H1 (cell line): Measurements from ENCODE around the gene KRT23.

Source experiments
- EZH2 ChIP-seq: fragments of 200-600 bp; sonication (generic); IDR thresholded peaks from 2 replicates; pipeline ENCODE4 v1.7.1; 2012; ENCODE audit warnings: low read depth, mild to moderate bottlenecking, moderate library complexity, low read length, inconsistent platforms; ENCODE audit not compliant: severe bottlenecking
- HDAC6 ChIP-seq: IDR thresholded peaks from one replicate; pipeline ENCODE4 v1.7.1; 2012; ENCODE audit warnings: low read depth, mild to moderate bottlenecking, inconsistent platforms, low read length, moderate library complexity
- POLR2A ChIP-seq, 2 experiments: IDR thresholded peaks; 1 replicate in 1 of 2; 2 replicates in 1 of 2; pipeline ENCODE4 v1.6.1; 2011; ENCODE audit warnings: low read depth in 2 of 2, low read length in 2 of 2, mild to moderate bottlenecking in 2 of 2; ENCODE audit errors: control extremely low read depth in 1 of 2
- POLR2AphosphoS5 ChIP-seq: IDR thresholded peaks from 2 replicates; pipeline ENCODE4 v1.6.1; 2011; ENCODE audit warnings: low read depth, low read length

GRCh38 chr17:40947929-40948328 is 10.5 kb upstream of the KRT23 start:
- no peak for TF ChIP-seq POLR2A (IDR thresholded peaks at IDR 0.05; ENCODE audit: control extremely low read depth in 1 of 2, low read depth in 2 of 2, low read length in 2 of 2)
- TF ChIP-seq POLR2AphosphoS5: no peak
- no peak for TF ChIP-seq HDAC6
- no peak for TF ChIP-seq EZH2
